T-cell (primary cell): ENCODE data around the gene ACSL6. TPM values are rescaled to one million over a fixed set of nuclear protein-coding genes. Genes with fewer than 3 reads are reported as not detected.

ENCODE experiments used
- ATAC-seq, 4 experiments: fragments of 200-7000 bp in 3 of 4; fragments of 150-1000 bp in 1 of 4; cut with Tn5 transposase; replicated peaks in 1 of 4; 1 replicate in 3 of 4; 2 replicates in 1 of 4; pipeline ENCODE4 v1.10.0; 2021; ENCODE audit warnings: moderate library complexity in 3 of 4, mild to moderate bottlenecking in 2 of 4, moderate number of reproducible peaks in 1 of 4
- CTCF ChIA-PET, 2 donors: fragments of 300-600 bp; sonication (Branson Sonifier 250); formaldehyde crosslinking; loops; one replicate each; lab custom pipeline; 2022; ENCODE audit warnings: antibody characterized with exemption in 2 of 2; lab: Charles Lee
- POLR2A ChIA-PET, 2 donors: fragments of 300-600 bp; sonication (Branson Sonifier 250); formaldehyde crosslinking; loops; one replicate each; lab custom pipeline; 2022; ENCODE audit warnings: antibody characterized with exemption in 2 of 2; lab: Charles Lee
- DNase-seq, 35 experiments: peaks; one replicate each; pipeline versions ENCODE4 v3.0.0 to v3.0.0-alpha.2; 2013 to 2023
- H3K27ac ChIP-seq: one replicate; pipeline ENCODE4 v1.5.1; 2013; ENCODE audit warnings: low read length
- H3K27me3 ChIP-seq, 2 experiments: replicated peaks in 1 of 2; 1 replicate in 1 of 2; 2 replicates in 1 of 2; pipeline versions ENCODE4 v1.6.1 to v1.7.0; 2013; ENCODE audit warnings: low read length in 1 of 2, mixed read lengths in 1 of 2; ENCODE audit not compliant: control insufficient read depth in 2 of 2, insufficient read depth in 2 of 2; ENCODE audit errors: extremely low read depth in 1 of 2
- H3K36me3 ChIP-seq, 2 donors: 1 replicate in 1 of 2; 2 replicates in 1 of 2; pipeline versions ENCODE4 v1.6.1 to v1.7.0; 2013; ENCODE audit warnings: low read length in 1 of 2; ENCODE audit not compliant: control insufficient read depth in 2 of 2, insufficient read depth in 1 of 2; ENCODE audit errors: extremely low read depth in 1 of 2
- H3K4me1 ChIP-seq, 2 experiments: 1 replicate in 1 of 2; 2 replicates in 1 of 2; pipeline versions ENCODE4 v1.6.1 to v1.7.0; 2013; ENCODE audit warnings: low read length in 2 of 2, mixed read lengths in 1 of 2; ENCODE audit not compliant: insufficient read depth in 2 of 2, control insufficient read depth in 1 of 2; ENCODE audit errors: extremely low read depth in 1 of 2
- H3K4me3 ChIP-seq, 2 donors: 1 replicate in 1 of 2; 2 replicates in 1 of 2; pipeline versions ENCODE4 v1.5.1 to v1.7.0; 2013; ENCODE audit warnings: mild to moderate bottlenecking in 2 of 2, low read length in 1 of 2, moderate library complexity in 1 of 2; ENCODE audit not compliant: control insufficient read depth in 1 of 2; ENCODE audit errors: extremely low read depth in 1 of 2
- H3K9me3 ChIP-seq: 2 replicates; pipeline ENCODE4 v1.7.0; 2013
- H3K27ac Mint-ChIP-seq, 2 donors: one replicate each; pipeline ENCODE4 v1.8.0; 2020 to 2021; ENCODE audit warnings: mild to moderate bottlenecking in 2 of 2, mixed read lengths in 2 of 2
- H3K27me3 Mint-ChIP-seq, 2 donors: one replicate each; pipeline ENCODE4 v1.8.0; 2021 to 2022; ENCODE audit warnings: mixed read lengths in 2 of 2
- H3K36me3 Mint-ChIP-seq: one replicate; pipeline ENCODE4 v1.8.0; 2021; ENCODE audit warnings: mixed read lengths
- H3K4me1 Mint-ChIP-seq, 3 donors: one replicate each; pipeline ENCODE4 v1.8.0; 2020 to 2022; ENCODE audit warnings: mixed read lengths in 3 of 3, mild to moderate bottlenecking in 1 of 3
- H3K4me3 Mint-ChIP-seq, 3 donors: one replicate each; pipeline ENCODE4 v1.8.0; 2020 to 2022; ENCODE audit warnings: mild to moderate bottlenecking in 3 of 3, mixed read lengths in 3 of 3, moderate library complexity in 3 of 3
- H3K9me3 Mint-ChIP-seq, 3 donors: one replicate each; pipeline ENCODE4 v1.8.0; 2020 to 2022; ENCODE audit warnings: mixed read lengths in 3 of 3
- WGBS: methylation state at CpG from one replicate; pipeline ENCODE4 v1.1.5; 2013; ENCODE audit warnings: missing lambda C conversion rate; ENCODE audit not compliant: insufficient coverage; 5-methylcytosine and 5-hydroxymethylcytosine counted together
- total RNA-seq, 35 experiments: library from RNA in 6 of 35; stranded (reverse) in 6 of 35; fragments of 120-200 nt in 1 of 35; gene quantifications; one replicate each; pipeline versions ENCODE4 v1.2.1 to v1.2.4 and lab custom pipeline; 2013 to 2026

Gene ACSL6
- total RNA-seq, 5 donors from 2014 or later (not counting 1 experiment from before 2014, with no cell fraction given), result 23.7 to 42.9 (median 27.8) TPM

DNA sequence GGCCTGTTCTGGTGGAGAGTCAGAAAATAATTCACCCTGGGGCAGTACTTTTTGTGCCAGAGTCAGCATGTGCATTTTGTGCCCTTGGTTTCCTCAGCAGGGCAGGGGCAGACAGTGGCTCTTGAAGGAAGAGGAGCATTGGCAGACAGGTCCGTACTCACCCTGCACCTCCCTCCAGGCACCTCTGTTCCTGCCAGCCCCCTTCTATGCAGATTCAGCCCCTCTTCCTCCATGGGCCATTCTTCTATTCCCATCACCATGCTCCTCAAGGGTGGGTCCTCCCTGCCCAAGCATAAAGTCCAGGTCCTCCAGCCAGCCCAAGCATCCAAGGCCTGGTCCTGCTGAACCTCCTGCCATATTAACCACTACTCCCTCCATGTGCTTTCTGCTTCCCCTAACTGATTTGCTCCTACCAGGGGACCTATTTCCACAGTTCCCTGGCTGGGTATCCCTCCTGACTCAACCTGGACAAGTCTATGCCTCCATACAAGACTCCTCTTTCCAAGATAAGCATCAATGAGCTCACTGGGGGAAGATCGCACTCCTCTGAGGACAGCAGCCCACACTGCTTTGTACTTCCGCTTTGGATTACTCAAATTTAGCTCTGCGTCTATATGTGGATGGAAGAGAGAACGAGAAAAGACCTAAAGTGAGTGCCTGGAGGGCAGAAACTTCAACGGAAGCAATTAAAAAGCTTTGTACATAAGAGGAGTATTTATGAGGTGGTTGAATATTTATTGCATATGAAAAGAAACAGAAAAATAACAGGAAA lies 9.3 kb upstream of the ACSL6 start:
- Mint-ChIP-seq H3K36me3 (no peaks in the 10 kb centered on the region), H3K4me3 (peak overlapping the region in 1 of 3 donors; percentile 28), H3K27ac (peak overlapping the region; percentile 83 to 96), H3K4me1 (peaks cover 41 to 52% (median 49%) of the 10 kb centered on the region in 3 donors), H3K9me3 (no peaks in the 10 kb centered on the region), H3K27me3 (peaks cover 9 to 13% of the 10 kb centered on the region in 2 donors)
- peak; percentile 29 to 40 (median 32) for ATAC-seq
- CTCF ChIA-PET, result interaction anchor here in 1 of 2 donors (0.5 to 1.3 kb wide), 6 partner anchors 20 to 777 kb away, joined by 3 to 7 read pairs (median 4); no protein-coding TSS in a partner anchor
- peak overlapping the region; percentile 83 for H3K27ac ChIP-seq
- DNase-seq, result peak in 3 of 35 experiments; percentile 5 to 14 (median 7)
- 0% methylated on average over 1 of the region's 6 CpGs for WGBS
- H3K27me3 ChIP-seq, result peaks cover 0 to 8% of the 10 kb centered on the region in 2 experiments
- H3K4me1 ChIP-seq, result peaks cover 12 to 38% of the 10 kb centered on the region in 2 experiments
- no peaks in the 10 kb centered on the region for H3K9me3 ChIP-seq
- no peak overlapping the region for H3K4me3 ChIP-seq
- H3K36me3 ChIP-seq, result no peaks in the 10 kb centered on the region
- POLR2A ChIA-PET, result no interaction called here

- WGBS, result no CpG with 5 or more reads among the region's 6 CpGs
Observed at GRCh38 chr5:132019857-132020555, 8.5 kb upstream of the ACSL6 start.

DNA sequence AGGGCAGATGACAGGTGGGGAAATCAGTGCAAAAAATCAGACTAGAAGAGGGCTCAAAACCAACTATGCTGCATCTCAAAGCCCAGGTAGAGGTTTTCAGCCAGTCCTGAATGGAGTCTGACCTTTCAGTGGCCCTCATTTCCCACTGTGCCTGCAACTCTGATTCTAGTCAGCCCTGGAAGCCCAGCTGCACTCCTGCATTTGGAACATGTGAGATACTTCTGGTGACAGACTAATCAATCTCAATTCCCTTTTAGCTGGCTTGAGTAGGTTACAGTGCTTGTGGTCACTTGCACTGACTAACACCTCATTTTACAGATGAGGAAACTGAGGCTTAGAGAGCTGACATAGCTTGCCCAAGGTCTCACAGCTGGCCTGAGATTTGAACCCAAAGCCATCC lies 7.9 kb upstream of the ACSL6 start:
- DNase-seq (peak in 1 of 35 experiments; percentile 2), ATAC-seq (no peak)
- Histone ChIP-seq H3K36me3 (no peaks in the 10 kb centered on the region), H3K4me3 (no peak overlapping the region), H3K9me3 (no peaks in the 10 kb centered on the region), H3K4me1 (peaks cover 12 to 33% of the 10 kb centered on the region in 2 experiments), H3K27me3 (peaks cover 0 to 8% of the 10 kb centered on the region in 2 experiments), H3K27ac (peak overlapping the region; percentile 83)
- Mint-ChIP-seq H3K27ac (peak overlapping the region; percentile 66 to 78), H3K4me1 (peaks cover 41 to 52% (median 49%) of the 10 kb centered on the region in 3 donors), H3K36me3 (no peaks in the 10 kb centered on the region), H3K27me3 (peaks cover 9 to 17% of the 10 kb centered on the region in 2 donors), H3K4me3 (peak overlapping the region in 1 of 3 donors; percentile 9), H3K9me3 (no peaks in the 10 kb centered on the region)
- ChIA-PET POLR2A (interaction anchor here in 1 of 2 donors (1.1 kb wide), 1 partner anchor 427 kb away, joined by 5 read pairs; no protein-coding TSS in a partner anchor), CTCF (interaction anchor here in 1 of 2 donors (1.1 to 1.3 kb wide), 2 partner anchors 18 to 42 kb away, joined by 6 to 7 read pairs; no protein-coding TSS in a partner anchor)

More at GRCh38 chr5:132019857-132020555, 8.5 kb upstream of the ACSL6 start:
- Mint-ChIP-seq H3K9me3 (no peaks in the 10 kb centered on the region), H3K4me3 (peak overlapping the region; percentile 28 to 50 (median 37)), H3K4me1 (peaks cover 41 to 52% (median 49%) of the 10 kb centered on the region in 3 donors), H3K36me3 (no peaks in the 10 kb centered on the region), H3K27me3 (peaks cover 9 to 15% of the 10 kb centered on the region in 2 donors), H3K27ac (peak overlapping the region; percentile 83 to 96)
- Histone ChIP-seq H3K9me3 (no peaks in the 10 kb centered on the region), H3K27ac (peak overlapping the region; percentile 83), H3K4me3 (no peak overlapping the region), H3K36me3 (no peaks in the 10 kb centered on the region), H3K4me1 (peaks cover 12 to 33% of the 10 kb centered on the region in 2 experiments), H3K27me3 (peaks cover 0 to 8% of the 10 kb centered on the region in 2 experiments)
- DNase-seq (peak in 33 of 35 experiments; percentile 41 to 89 (median 65)), ATAC-seq (peak; percentile 92 to 98 (median 96))
- ChIA-PET POLR2A (interaction anchor here in 1 of 2 donors (1.1 kb wide), 1 partner anchor 427 kb away, joined by 5 read pairs; no protein-coding TSS in a partner anchor), CTCF (interaction anchor here in 1 of 2 donors (0.5 to 1.3 kb wide), 4 partner anchors 19 to 778 kb away, joined by 3 to 7 read pairs (median 6); no protein-coding TSS in a partner anchor)

GRCh38 chr5:132017738-132018625 lies 6.5 kb upstream of the ACSL6 start:
- no peak overlapping the region for H3K27ac ChIP-seq
- peaks cover 0 to 10% of the 10 kb centered on the region in 2 experiments for H3K27me3 ChIP-seq
- peaks cover 12 to 33% of the 10 kb centered on the region in 2 experiments for H3K4me1 ChIP-seq
- POLR2A ChIA-PET, result interaction anchor here in 1 of 2 donors (0.5 kb wide), 1 partner anchor 21 kb away, joined by 4 read pairs; no protein-coding TSS in a partner anchor
- Mint-ChIP-seq H3K4me1 (peaks cover 41 to 52% (median 49%) of the 10 kb centered on the region in 3 donors), H3K4me3 (peak overlapping the region in 1 of 3 donors; percentile 27), H3K27ac (no peak overlapping the region), H3K27me3 (peaks cover 9 to 17% of the 10 kb centered on the region in 2 donors), H3K36me3 (no peaks in the 10 kb centered on the region), H3K9me3 (no peaks in the 10 kb centered on the region)
- WGBS, result 75% methylated on average over 3 of the region's 10 CpGs
- CTCF ChIA-PET, result interaction anchor here in 1 of 2 donors (1.7 kb wide), 1 partner anchor 10 kb away, joined by 6 read pairs; no protein-coding TSS in a partner anchor
- DNase-seq, result peak in 2 of 35 experiments; percentile 3 to 11
- H3K4me3 ChIP-seq, result no peak overlapping the region
- no peak for ATAC-seq
- H3K36me3 ChIP-seq, result no peaks in the 10 kb centered on the region
- H3K9me3 ChIP-seq, result no peaks in the 10 kb centered on the region

DNA sequence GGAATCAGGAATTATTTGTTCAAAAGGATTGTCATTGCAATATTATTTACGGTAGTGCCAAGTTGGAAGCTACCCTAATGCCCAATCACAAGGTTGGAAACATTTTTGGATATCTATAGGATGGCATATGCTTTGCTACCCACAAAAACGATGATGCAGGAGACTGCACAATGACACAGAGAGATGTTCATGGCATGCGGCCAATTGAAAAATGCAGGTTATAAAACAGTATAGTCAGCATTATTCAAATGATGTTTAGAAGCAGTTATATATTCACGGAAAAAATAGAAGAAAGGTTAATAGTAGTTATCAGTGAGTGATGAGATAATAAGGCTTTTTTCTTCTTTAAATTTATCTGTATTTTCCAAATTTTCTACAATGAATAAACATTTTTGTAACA lies 5.9 kb upstream of the ACSL6 start:
- Mint-ChIP-seq H3K27ac (peak overlapping the region in 1 of 2 donors; percentile 14), H3K4me3 (peak overlapping the region in 1 of 3 donors; percentile 27), H3K4me1 (peaks cover 41 to 52% (median 50%) of the 10 kb centered on the region in 3 donors), H3K27me3 (peaks cover 9 to 21% of the 10 kb centered on the region in 2 donors), H3K36me3 (no peaks in the 10 kb centered on the region), H3K9me3 (no peaks in the 10 kb centered on the region)
- Histone ChIP-seq H3K27ac (no peak overlapping the region), H3K36me3 (no peaks in the 10 kb centered on the region), H3K9me3 (no peaks in the 10 kb centered on the region), H3K4me1 (peaks cover 12 to 33% of the 10 kb centered on the region in 2 experiments), H3K4me3 (no peak overlapping the region), H3K27me3 (peaks cover 0 to 16% of the 10 kb centered on the region in 2 experiments)
- CTCF ChIA-PET, result interaction anchor here in 1 of 2 donors (1.7 kb wide), 1 partner anchor 10 kb away, joined by 6 read pairs; no protein-coding TSS in a partner anchor
- WGBS, result no CpG with 5 or more reads among the region's 4 CpGs
- ATAC-seq (no peak), DNase-seq (peak in 2 of 35 experiments; percentile 3 to 19)
- POLR2A ChIA-PET, result interaction anchor here in 1 of 2 donors (0.5 kb wide), 1 partner anchor 21 kb away, joined by 4 read pairs; no protein-coding TSS in a partner anchor
